Activated T-helper 9 cell treated with anti-CD3 and anti-CD28 coated beads, Interleukin-2, amount 50 U/mL, for 16 hours (primary cell): ENCODE results near the gene STAMBPL1.

ENCODE experiments used
- DNase-seq: peaks from one replicate; pipeline ENCODE4 v3.0.0-alpha.2; 2020; ENCODE audit warnings: low read depth

The STAMBPL1 gene

DNA sequence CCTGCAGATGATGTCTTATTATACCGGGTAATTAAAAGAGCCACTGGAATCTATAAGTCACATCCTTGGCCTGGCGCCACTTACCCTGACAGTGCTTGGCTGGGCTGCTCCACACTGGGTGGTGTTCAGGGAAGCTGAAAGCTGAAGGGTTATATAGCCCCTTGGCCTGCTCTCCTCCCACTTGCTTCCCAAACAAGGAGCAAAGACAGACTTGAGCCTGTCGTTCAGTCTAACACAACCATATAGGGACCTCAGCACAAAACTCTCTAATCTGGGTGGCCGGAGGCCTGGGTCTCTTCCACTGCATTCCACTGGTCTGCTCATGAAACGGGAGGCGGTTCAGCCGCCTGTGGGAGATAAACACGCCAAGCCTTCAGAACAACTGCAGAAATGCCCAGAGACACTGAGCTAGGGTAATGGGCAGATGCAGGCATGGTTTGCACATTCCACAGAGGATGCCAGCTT, 72.6 kb downstream of the STAMBPL1 start, which contains the start of gene ACTA2:
ACTA2 (minus strand) TSS at position 127 of the 465 bp plus-strand sequence. CDS start 3,843 bp downstream, outside the sequence.
- DNase-seq: no peak

DNA sequence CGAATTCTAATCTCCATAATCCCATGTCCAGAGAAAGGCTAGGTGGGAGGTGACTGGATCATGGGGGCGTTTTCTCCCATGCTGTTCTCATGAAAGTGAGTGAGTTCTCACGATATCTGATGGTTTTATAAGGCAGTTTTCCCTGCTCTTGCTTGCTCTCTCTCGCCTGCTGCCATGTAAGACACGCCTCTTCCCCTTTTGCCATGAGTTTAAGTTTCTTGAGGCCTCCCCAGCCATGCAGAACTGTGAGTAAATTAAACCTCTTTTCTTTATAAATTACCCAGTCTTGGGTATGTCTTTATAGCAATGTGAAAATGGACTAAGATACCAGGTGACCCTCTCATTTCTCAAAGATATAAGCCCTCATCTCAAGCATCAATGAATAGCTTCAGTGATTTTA, 73.6 kb downstream of the STAMBPL1 start:
- DNase-seq: no peak

DNA sequence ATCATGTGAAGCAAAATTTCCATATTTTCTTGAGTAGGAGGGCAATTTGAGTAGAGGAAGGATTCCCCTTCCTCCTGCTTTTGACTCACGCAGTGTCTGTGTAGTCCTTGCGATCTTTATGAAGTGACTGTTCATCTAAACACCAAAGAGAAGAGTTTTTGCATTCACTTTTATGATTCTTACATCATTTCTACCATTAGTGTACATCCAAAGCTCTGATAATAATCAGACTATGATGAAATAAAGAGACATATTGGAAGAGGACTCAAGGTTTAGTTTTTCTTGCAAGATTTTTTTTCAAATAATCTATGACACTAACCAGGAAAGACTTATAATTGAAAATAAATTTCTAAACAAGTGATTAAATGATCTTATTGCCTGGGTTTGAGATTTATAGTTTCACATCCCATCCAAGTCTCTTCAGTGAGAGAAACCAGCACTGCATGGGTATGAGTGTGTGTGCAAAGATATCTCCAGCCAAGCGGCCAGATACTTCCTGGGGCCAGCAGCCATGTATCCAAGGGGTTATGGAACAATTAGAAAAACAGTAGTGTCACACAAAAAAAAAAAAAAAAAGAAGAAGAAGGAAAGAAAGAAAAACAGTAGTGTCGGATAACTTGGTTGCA, 74.5 kb downstream of the STAMBPL1 start:
- DNase-seq: no peak

DNA sequence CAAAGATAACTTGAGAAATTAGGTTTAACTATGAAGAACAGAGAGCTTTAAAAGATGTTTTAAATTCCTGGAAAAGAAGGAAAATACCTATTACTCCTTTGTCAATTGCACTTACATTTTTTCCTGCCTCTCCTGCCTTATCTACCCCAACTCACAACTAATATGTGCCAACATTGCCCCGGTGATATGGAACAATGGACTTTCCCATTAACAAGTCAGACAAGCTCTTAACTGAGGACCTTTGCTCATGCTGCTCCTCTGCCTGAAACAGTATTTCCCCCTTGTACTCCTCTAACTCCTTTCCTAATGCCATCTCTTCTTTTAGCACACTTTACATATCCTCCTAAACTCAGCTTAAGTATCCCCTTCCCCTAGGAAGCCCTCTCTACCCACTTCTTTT, 77.3 kb downstream of the STAMBPL1 start:
- no peak for DNase-seq

DNA sequence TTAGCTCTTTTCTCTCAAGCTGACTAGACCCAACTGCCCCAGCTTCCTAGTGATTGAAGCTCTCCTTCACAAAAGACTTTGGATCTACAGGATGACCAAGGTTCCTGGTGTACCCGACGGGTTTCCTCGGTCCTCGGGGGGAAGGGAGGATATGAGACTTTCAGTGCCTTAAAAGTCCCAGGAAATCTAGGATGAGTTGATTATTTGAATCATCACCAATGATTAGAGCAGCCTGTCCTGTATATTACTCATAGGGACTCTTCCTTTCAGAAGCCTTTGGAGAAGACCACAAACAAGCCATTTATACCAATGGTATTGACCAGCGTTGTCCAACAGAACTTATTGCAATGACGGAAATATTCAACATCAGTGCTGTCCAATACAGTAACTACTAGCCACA, 78.7 kb downstream of the STAMBPL1 start:
- no peak for DNase-seq

DNA sequence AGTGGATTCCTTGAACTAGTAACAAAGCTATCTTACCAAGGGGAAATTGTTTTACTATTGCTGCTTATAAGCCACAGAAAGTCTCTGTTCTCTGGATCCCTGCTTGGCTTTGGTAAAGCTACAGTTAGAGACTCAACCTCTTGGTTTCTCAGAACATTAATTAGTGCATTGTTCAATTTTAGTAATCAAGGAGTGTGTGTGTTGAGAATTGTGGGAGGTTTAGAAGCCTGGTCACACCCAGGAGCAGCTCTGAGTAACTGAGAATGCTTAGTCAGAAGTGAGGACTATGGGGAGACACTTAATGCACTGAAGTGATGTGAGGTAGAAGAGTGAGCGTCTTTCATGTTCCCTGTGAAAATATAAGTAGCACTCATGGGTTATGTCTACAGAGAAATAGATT, 80.8 kb downstream of the STAMBPL1 start:
- no peak for DNase-seq

DNA sequence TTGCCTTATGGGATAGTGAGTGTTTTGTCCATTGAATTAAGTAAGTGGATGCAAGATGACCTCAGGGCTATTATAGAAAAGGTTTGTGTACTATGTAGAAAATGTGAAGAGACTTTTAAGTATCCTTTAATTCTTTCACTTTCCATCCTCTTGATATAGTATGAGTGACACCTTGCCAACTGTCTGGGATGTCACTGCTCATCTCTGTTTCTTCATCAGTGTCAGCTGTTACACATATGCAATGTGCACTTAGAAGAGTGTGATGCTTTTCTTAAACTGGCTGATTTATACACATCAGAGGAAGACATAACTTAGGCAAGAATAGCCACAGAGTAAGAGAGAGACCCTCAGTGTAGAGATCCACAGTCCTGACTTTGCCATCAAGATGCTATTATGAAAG, 81.2 kb downstream of the STAMBPL1 start:
- no peak for DNase-seq

DNA sequence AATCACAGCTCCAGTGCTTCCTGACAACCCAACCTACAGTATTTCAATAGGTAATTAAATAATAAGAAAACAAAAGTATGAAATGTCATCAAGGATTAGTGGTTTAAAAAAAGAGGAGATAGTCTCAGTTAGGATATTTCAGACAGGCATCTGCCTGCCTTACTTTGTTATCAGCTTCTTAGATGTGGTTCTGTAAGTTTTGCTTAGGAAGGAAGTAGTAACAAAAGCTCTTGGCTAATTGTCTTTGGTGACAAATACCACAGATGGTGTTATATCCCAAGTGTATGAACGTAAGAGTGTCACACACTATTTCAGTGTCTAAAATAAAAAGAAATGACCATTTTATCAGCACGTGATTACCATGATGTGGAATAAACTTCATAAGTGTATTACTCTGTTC, 82.3 kb downstream of the STAMBPL1 start:
- no peak for DNase-seq

DNA sequence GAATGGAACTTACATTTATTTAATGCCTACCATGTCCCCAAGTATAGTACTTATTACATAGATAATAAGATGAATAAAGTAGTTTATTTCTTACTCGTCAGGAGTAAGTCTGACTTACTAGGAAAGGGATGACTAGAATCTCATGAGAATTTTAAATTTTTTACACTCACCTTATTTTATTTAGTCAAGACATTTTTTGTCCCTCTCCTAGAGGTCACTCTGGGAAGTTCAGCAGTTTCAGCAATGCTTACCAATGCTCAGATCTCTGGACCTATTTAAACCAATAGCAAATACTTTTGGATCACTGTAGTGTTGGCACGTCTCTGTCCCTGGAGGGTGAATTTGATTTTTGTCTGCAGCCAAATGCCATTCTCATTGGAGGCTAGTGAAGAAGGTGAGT, 83.3 kb downstream of the STAMBPL1 start:
- DNase-seq: no peak

DNA sequence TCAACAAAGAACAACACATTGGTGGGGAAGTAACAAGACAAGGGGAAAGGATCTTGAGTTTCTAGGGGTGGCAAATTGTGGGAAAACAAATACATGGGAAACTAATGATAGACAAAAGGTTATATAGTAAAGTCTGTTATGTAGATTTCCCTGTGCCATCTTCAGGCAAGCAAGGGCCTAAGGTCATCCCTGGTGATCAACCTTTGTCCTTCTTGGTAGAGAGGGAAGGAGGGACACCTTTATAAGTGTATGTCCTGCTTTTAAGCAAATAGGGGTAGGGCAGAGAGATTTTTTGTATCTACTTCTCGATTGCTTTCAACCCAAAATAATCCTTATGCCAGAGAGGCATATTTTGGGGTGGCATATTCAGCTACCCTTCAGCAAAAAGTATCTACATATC, 84.3 kb downstream of the STAMBPL1 start:
- DNase-seq: no peak

DNA sequence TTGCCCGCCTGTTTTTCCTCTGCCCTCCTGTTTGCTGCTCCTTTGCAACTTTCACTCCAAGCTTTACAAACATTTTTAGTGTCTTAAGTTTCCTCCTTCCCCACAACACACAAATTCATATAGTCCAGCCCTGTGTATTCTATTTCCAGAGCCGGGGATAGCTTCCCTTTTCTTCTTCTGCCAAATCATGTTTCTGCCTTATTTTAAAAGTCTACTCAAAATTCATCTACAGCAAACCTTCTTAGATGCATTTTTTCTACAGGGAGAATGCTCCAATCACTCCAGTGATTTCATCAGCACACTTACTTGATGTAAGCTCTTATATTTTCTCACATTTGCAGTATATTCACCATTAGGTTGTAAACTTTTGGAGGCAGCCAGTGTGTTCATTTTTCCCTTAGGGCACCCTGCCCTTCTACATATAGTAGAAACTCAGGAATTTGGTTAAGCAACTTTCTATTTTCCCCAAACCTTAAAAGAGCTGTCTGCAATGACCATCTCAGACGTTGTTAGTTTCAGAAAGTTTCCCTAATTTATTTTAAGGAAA, 84.9 kb downstream of the STAMBPL1 start:
- no peak for DNase-seq

DNA sequence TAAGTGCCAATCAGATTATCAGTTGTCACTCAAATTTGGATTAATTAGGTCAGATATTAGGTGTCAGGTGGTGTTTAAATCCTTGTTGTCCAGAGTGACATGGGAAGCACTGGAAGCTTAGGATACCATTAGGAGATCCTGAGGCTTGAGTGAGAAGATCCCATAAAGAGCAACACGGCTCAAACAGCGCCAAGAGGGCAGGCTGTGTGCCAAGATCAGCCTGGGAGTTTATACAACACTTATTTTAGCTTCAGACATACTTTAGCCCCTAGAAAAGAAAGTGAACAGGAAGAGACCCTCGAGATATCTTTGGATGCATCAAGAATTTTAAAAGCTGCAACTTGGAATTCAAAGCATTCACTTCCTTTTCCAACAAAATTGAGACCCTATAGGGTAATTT, 86.8 kb downstream of the STAMBPL1 start:
- no peak for DNase-seq

DNA sequence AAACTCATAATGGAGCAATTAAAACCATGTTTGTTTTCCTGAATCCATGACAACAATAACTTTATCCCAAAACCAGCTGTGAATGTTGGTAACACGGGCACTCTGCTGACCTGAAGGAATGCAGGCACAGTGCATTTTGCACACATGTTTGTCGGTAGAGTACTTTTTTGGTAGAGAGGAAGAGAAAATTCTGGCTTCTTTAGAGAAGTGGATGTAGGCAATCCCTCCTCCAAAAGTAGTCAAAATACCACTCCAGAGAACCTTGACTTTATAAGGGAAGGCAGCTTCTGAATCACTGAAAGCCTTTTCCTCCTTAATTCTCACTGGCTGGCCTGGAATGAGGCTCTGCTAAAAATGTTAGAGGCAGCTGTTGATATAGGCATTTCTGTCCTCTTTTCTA, 88.3 kb downstream of the STAMBPL1 start:
- no peak for DNase-seq

DNA sequence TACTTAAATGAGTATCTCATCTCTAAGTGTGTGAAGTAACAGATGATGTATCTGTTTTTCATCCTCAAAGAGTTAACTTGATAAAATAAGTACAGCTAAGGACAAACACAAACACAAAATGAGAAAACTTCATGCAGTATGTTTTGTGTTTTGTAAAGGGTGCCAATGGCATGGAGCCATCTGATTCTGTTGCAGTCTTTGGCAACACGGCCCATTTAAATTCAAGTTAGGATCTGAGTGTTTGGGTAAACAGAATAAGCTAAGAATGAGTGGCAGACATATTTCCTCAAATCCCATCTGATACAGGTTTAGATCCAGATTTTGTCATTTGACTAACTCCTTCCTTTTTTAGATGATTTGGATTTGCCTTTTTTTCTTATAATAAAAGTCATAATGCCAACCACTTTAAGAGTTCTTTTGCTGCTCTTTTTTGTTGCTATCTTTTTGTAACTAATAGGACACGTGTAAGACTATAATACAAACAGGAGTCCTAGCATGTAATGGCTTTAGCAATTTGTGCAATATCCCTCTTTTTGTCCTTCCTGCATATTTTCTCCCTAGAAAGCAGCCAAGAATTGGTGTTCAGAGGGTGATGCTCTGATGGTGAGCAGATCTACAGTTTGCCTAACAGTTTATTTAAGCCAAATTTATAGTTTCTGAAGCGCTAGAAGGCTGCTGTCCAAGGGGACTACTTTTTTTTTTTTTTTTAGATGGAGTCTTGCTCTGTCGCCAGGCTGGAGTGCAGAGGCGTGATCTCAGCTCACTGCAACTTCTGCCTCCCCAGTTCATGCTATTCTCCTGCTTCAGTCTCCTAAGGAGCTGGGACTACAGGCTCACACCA, 91.4 kb downstream of the STAMBPL1 start:
- DNase-seq: no peak
